ENCODE data around the gene GPBAR1. TPM values are rescaled to one million over a fixed set of nuclear protein-coding genes. Genes with fewer than 3 reads are reported as not detected.

The GPBAR1 gene
- total and polyA plus RNA-seq, 2 of the 8 experiments (the other 6 are each of a cell fraction or from before 2014, with no cell fraction given) = 0.32 to 0.59 TPM

- TF ChIP-seq EZH2 (IDR thresholded peaks at IDR 0.05; ENCODE audit: low read depth, low read length, severe bottlenecking) = no peak
- TF ChIP-seq KDM4A (IDR thresholded peaks at IDR 0.05; ENCODE audit: low read depth, low read length, severe bottlenecking) = no peak
- no peak for TF ChIP-seq POLR2AphosphoS5 (IDR thresholded peaks at IDR 0.05; ENCODE audit: low read depth, low read length)
- no peak for TF ChIP-seq SIRT6 (IDR thresholded peaks at IDR 0.05; ENCODE audit: low read length)
- TF ChIP-seq CHD7 (IDR thresholded peaks at IDR 0.05; ENCODE audit: insufficient replicate concordance, low read length) = no peak
- TF ChIP-seq SP4 (IDR thresholded peaks at IDR 0.05; ENCODE audit: low read length) = no peak
- no peak for TF ChIP-seq ASH2L (IDR thresholded peaks at IDR 0.05; ENCODE audit: low read length)
- no peak for TF ChIP-seq MAFK (IDR thresholded peaks at IDR 0.05; ENCODE audit: low read depth, low read length)
These were observed 25.8 kb upstream of the GPBAR1 start (continued) for GRCh38 chr2:218235017-218235416.
